GM13977 (cell line): ENCODE results near the gene NEBL.

Experiments used
- DNase-seq: peaks from one replicate; pipeline ENCODE4 v3.0.0; 2012; ENCODE audit warnings: low spot score
- in situ Hi-C: fragments of 300-500 bp; cut with MboI; formaldehyde crosslinking; loops from one replicate; pipeline ENCODE4 v1.12.0; 2022; ENCODE audit warnings: low sequenced_read_pairs, low pct_unique_long_range_greater_than_20kb, mixed read lengths, inconsistent platforms; ENCODE audit not compliant: unreplicated experiment
- TF ChIP-seq, protein P1 (sequence below): IDR thresholded peaks from 2 replicates; pipeline ENCODE4 v1.5.1; 2012; ENCODE audit warnings: mild to moderate bottlenecking, control low read depth; ENCODE audit not compliant: insufficient read depth; ENCODE audit errors: extremely low read depth, missing control alignments

Gene NEBL

DNA sequence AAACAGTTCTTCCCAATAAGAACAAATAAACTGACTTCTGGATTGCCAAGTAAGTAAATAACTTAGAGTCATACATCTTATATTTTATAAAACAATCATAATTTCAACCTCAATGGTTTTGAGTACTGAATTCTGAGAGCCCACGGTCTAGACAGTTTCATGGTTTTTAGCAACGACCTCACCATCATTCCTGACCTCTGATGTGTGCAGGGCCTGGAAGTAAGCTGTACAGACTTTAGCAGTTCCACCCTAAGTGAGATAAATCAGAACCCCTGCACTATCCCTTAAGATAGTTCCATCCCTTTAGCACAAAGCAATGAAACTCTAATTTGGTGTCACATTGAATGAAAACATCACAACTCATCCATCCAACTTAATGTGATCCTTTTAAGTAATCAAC lies 86.0 kb downstream of the NEBL start:
- in situ Hi-C loops = no loop called here
- DNase-seq = no peak
- TF ChIP-seq, protein P1, sequence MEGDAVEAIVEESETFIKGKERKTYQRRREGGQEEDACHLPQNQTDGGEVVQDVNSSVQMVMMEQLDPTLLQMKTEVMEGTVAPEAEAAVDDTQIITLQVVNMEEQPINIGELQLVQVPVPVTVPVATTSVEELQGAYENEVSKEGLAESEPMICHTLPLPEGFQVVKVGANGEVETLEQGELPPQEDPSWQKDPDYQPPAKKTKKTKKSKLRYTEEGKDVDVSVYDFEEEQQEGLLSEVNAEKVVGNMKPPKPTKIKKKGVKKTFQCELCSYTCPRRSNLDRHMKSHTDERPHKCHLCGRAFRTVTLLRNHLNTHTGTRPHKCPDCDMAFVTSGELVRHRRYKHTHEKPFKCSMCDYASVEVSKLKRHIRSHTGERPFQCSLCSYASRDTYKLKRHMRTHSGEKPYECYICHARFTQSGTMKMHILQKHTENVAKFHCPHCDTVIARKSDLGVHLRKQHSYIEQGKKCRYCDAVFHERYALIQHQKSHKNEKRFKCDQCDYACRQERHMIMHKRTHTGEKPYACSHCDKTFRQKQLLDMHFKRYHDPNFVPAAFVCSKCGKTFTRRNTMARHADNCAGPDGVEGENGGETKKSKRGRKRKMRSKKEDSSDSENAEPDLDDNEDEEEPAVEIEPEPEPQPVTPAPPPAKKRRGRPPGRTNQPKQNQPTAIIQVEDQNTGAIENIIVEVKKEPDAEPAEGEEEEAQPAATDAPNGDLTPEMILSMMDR = no peak

DNA sequence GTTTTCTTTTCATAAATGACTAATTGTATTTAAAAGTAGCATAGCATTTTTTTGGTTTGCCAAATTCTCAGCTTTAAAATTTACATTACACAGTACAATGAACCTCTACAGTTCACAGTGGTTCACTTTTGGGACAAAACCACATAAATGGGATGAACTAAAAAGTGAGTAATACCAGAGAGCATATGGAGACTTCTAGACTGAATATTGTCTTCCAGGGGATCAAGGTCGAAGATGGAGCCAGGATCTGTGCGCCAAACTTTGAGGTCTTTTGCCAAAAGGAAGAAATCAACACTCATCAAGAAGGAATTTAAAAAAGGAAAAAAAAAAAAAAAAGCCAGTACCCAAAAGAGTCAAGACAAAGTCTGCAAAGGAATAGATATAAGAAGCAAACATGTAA lies 87.5 kb downstream of the NEBL start:
- no peak for DNase-seq
- in situ Hi-C loops = no loop called here

DNA sequence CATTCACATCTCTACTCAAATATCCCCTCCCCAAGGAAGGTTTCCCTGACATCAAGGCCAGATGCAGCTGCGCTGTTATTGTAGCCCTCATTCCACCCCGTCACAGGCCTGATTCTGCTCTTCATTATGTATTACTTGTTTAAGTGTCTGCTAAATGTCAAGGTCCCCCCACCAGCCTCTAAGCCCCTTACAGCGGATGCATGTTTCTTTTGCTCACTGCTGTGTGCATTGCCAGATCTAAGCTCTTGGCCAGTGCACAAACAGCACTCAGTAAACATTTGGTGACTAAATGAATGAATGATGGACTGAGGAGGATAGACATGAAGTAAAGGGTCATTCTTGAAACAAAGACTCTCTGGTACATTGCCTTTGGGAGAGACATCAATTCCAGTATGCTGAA lies 90.6 kb downstream of the NEBL start:
- in situ Hi-C loops = no loop called here
- TF ChIP-seq, protein P1 = no peak
- no peak for DNase-seq

More for the DNA sequence above, 87.5 kb downstream of the NEBL start:
- TF ChIP-seq, protein P1 = no peak

DNA sequence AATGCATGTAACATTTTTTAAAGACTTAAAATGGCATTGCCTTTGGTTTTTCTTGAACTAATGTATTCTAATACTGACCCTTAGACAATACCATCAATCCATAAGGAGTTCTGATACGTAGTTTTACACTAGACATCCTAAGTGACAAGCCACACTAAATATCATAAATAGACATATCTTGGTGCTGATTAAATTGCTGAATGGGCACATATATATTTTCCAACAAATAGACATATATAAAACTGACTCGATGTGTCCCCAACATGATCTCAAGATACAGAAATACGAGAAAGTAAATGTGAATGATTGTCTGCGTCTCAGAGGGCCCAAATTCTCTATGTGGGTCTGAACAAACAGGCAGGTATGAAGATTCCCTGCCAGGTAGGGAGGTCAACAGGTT lies 99.8 kb downstream of the NEBL start:
- in situ Hi-C loops = no loop called here
- TF ChIP-seq, protein P1 = no peak

DNA sequence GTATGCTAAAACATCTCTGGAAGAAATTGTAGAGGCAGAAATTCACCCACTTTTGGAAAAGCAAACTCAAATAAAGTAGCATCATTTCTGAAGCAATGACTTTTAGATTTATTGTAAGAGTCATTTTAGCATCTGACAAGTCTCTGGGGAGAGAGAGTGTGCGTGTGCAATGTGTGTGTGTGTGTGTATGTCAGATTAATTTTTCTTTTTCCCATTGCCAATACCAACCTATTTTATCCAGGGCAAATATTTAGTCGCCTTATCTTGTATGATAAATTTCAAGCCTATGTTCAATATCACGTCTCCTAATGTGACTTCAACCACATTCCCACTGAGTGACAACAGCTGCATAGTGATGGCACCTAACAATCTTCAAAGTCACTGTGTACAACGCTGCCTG lies 101.7 kb downstream of the NEBL start:
- no peak for DNase-seq
- TF ChIP-seq, protein P1 = no peak
- in situ Hi-C loops = no loop called here

More for the DNA sequence above, 99.8 kb downstream of the NEBL start:
- no peak for DNase-seq

DNA sequence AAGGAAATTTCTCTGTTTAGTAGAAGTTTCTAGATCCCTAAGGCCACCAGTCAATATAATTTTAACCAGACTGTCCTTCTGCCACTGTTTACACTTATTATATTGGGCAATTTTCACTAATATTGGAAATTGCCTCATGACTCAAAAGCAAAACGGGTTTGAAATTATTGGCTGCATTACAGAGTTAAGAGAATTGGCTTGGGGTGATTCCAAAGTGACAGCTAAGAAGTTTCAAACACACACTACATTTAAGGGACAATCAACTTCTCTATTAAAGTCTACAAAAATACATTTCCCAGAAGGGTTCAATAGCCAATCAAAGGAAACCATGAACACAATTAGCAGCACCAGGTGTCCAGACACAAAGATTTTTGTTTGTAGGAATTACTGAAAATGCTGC lies 111.9 kb downstream of the NEBL start:
- in situ Hi-C loops = no loop called here
- DNase-seq = no peak
- TF ChIP-seq, protein P1 = no peak

DNA sequence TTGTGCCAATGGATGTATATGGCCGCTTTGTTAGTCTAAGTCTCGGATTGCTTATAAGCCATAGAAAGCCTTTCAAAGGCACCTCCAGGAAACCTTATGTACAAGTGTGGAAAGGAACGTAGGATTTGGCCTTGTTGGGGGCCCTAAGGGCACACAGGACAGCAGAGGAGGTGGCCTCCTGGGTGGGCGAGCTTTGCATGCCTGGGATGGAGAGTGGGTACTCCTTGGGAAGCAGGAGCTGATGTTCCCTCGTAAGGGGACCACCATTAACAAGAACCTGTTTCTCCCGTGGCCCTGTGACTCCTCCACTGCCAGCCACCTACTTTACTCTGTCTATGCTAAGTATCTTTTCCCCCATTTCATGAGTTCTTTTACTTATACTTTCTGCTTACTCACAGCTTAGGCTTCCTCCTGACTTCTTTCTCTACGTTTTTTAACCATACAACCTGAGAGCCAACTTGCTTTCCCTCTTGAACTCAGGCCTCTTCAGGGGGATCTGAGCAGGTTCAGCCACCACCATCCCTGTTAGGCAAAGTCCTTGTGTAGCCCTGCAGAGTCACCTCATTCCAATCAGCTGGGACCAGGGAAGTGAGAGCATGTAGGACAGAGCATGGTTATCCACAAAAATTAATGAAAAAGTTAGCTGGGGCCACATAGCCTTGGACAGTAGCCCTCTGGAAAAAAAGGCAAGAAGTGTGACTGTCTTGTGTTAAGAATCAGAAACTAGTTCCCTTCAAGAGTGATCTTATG lies 118.9 kb downstream of the NEBL start:
- TF ChIP-seq, protein P1 = no peak
- in situ Hi-C loops = no loop called here
- DNase-seq = no peak
